H1 (cell line): ENCODE results near the gene EPHA8. TPM values are rescaled to one million over a fixed set of nuclear protein-coding genes. Genes with fewer than 3 reads are reported as not detected.

Source experiments
- CTCF ChIA-PET: fragments of 300-600 bp; sonication (Branson Sonifier 250); formaldehyde crosslinking; loops from one replicate; lab custom pipeline; 2021; ENCODE audit not compliant: partially characterized antibody; lab: Charles Lee
- POLR2A ChIA-PET: fragments of 300-600 bp; sonication (Branson Sonifier 250); formaldehyde crosslinking; loops from one replicate; lab custom pipeline; 2021; ENCODE audit warnings: inconsistent platforms; ENCODE audit not compliant: partially characterized antibody; lab: Charles Lee
- DNase-seq, 2 experiments: peaks; one replicate each; pipeline versions ENCODE4 v3.0.0 to v3.0.0-alpha.2; 2010 to 2022; ENCODE audit warnings: low spot score in 2 of 2, low read depth in 1 of 2, mixed read lengths in 1 of 2
- FAIRE-seq: peaks from 2 replicates; lab custom pipeline; 2011; peaks lifted over from hg19 to GRCh38; lab: Jason Lieb, UNC
- H2AFZ ChIP-seq: 2 replicates; pipeline ENCODE4 v1.8.1; 2012; ENCODE audit warnings: low read length, inconsistent platforms
- H2AK5ac ChIP-seq: 2 replicates; pipeline ENCODE4 v1.6.1; 2013; ENCODE audit warnings: low read depth, low read length
- H2BK120ac ChIP-seq: replicated peaks from 2 replicates; pipeline ENCODE3; 2013; ENCODE audit warnings: low read depth, low read length, inconsistent platforms
- H2BK12ac ChIP-seq: 2 replicates; pipeline ENCODE4 v1.6.1; 2013; ENCODE audit warnings: low read depth, low read length
- H2BK15ac ChIP-seq: 2 replicates; pipeline ENCODE4 v1.6.1; 2013; ENCODE audit warnings: low read length
- H2BK20ac ChIP-seq: 2 replicates; pipeline ENCODE4 v1.6.1; 2013; ENCODE audit warnings: low read length
- H2BK5ac ChIP-seq: 2 replicates; pipeline ENCODE4 v1.6.1; 2013; ENCODE audit warnings: low read depth, low read length
- H3K14ac ChIP-seq: 2 replicates; pipeline ENCODE4 v1.6.1; 2013; ENCODE audit warnings: inconsistent platforms; ENCODE audit not compliant: insufficient read length
- H3K18ac ChIP-seq: 2 replicates; pipeline ENCODE4 v1.6.1; 2013; ENCODE audit warnings: low read length; ENCODE audit errors: extremely low read depth
- H3K23ac ChIP-seq: 2 replicates; pipeline ENCODE4 v1.6.1; 2013; ENCODE audit warnings: inconsistent platforms; ENCODE audit not compliant: insufficient read length
- H3K23me2 ChIP-seq: 2 replicates; pipeline ENCODE4 v1.6.1; 2013; ENCODE audit warnings: low read depth, low read length
- H3K27ac ChIP-seq: 2 replicates; pipeline ENCODE4 v1.6.1; 2011; ENCODE audit warnings: low read depth, low read length, inconsistent platforms
- H3K27me3 ChIP-seq, 4 experiments: replicated peaks in 1 of 4; 1 replicate in 1 of 4; 2 replicates in 3 of 4; pipeline versions ENCODE4 v1.6.1 to v1.8.1; 2011 to 2013; ENCODE audit warnings: low read length in 3 of 4, mild to moderate bottlenecking in 3 of 4, inconsistent platforms in 2 of 4, mixed read lengths in 2 of 4, moderate library complexity in 1 of 4; ENCODE audit not compliant: control insufficient read depth in 3 of 4, insufficient read depth in 3 of 4; ENCODE audit errors: extremely low read depth in 1 of 4
- H3K36me3 ChIP-seq, 4 experiments: 2 replicates each; pipeline versions ENCODE4 v1.6.1 to v1.8.1; 2011 to 2013; ENCODE audit warnings: mild to moderate bottlenecking in 4 of 4, low read length in 3 of 4, moderate library complexity in 2 of 4, control low read depth in 1 of 4, inconsistent platforms in 1 of 4; ENCODE audit not compliant: insufficient read depth in 4 of 4, control insufficient read depth in 2 of 4
- H3K4ac ChIP-seq: replicated peaks from 2 replicates; pipeline ENCODE3; 2013; ENCODE audit warnings: low read length, low read depth, mixed read lengths, inconsistent platforms; ENCODE audit not compliant: insufficient read length
- H3K4me1 ChIP-seq, 4 experiments: replicated peaks in 1 of 4; 1 replicate in 1 of 4; 2 replicates in 3 of 4; pipeline versions ENCODE4 v1.6.1 to v1.8.1; 2011 to 2013; ENCODE audit warnings: low read length in 3 of 4, inconsistent platforms in 2 of 4, mixed read lengths in 1 of 4; ENCODE audit not compliant: insufficient read depth in 4 of 4, control insufficient read depth in 3 of 4
- H3K4me2 ChIP-seq, 2 experiments: 2 replicates each; pipeline versions ENCODE4 v1.6.1 to v1.8.1; 2011 to 2013; ENCODE audit warnings: low read depth in 2 of 2, low read length in 2 of 2, control low read depth in 1 of 2, inconsistent platforms in 1 of 2, mild to moderate bottlenecking in 1 of 2; ENCODE audit not compliant: insufficient read depth in 1 of 2
- H3K4me3 ChIP-seq, 4 experiments: fragments of 200-600, 300-600 bp in 1 of 4; sonication (generic), shearing (Covaris generic), sonication (Bioruptor Twin) in 1 of 4; 2 replicates each; pipeline versions ENCODE4 v1.5.1 to v1.8.1; 2011 to 2016; ENCODE audit warnings: low read length in 4 of 4, low read depth in 3 of 4, control low read depth in 2 of 4, inconsistent platforms in 2 of 4, mild to moderate bottlenecking in 2 of 4, mixed read lengths in 1 of 4, moderate library complexity in 1 of 4; ENCODE audit not compliant: insufficient read depth in 2 of 4; ENCODE audit errors: extremely low read depth in 1 of 4
- H3K56ac ChIP-seq: replicated peaks from 2 replicates; pipeline ENCODE3; 2013; ENCODE audit warnings: low read depth, mild to moderate bottlenecking, mixed read lengths, low read length, inconsistent platforms; ENCODE audit not compliant: insufficient read length
- H3K79me1 ChIP-seq: 2 replicates; pipeline ENCODE4 v1.6.1; 2013; ENCODE audit warnings: low read depth, low read length, control low read depth
- H3K79me2 ChIP-seq, 2 experiments: 2 replicates each; pipeline versions ENCODE4 v1.6.1 to v1.8.1; 2012 to 2013; ENCODE audit warnings: low read length in 2 of 2, mild to moderate bottlenecking in 2 of 2, inconsistent platforms in 1 of 2; ENCODE audit not compliant: insufficient read depth in 2 of 2, control insufficient read depth in 1 of 2
- H3K9ac ChIP-seq, 4 experiments: replicated peaks in 1 of 4; 1 replicate in 1 of 4; 2 replicates in 3 of 4; pipeline versions ENCODE4 v1.6.1 to v1.8.1; 2011 to 2013; ENCODE audit warnings: low read depth in 3 of 4, low read length in 3 of 4, control low read depth in 2 of 4, mild to moderate bottlenecking in 2 of 4, moderate library complexity in 2 of 4, inconsistent platforms in 1 of 4; ENCODE audit errors: extremely low read depth in 1 of 4
- H3K9me3 ChIP-seq, 2 experiments: 2 replicates each; pipeline versions ENCODE4 v1.6.1 to v1.8.1; 2012 to 2013; ENCODE audit warnings: mild to moderate bottlenecking in 2 of 2, moderate library complexity in 2 of 2, control low read depth in 1 of 2, inconsistent platforms in 1 of 2, low read depth in 1 of 2, low read length in 1 of 2, mixed read lengths in 1 of 2; ENCODE audit not compliant: insufficient read depth in 2 of 2
- H4K20me1 ChIP-seq, 2 experiments: replicated peaks in 1 of 2; 2 replicates each; pipeline versions ENCODE3 to v1.8.1; 2011 to 2013; ENCODE audit warnings: inconsistent platforms in 2 of 2, low read length in 2 of 2, mild to moderate bottlenecking in 1 of 2; ENCODE audit not compliant: insufficient read depth in 2 of 2, control insufficient read depth in 1 of 2
- H4K5ac ChIP-seq: 2 replicates; pipeline ENCODE4 v1.6.1; 2013; ENCODE audit warnings: low read length, low read depth, mixed read lengths, inconsistent platforms; ENCODE audit not compliant: insufficient read length
- H4K8ac ChIP-seq: 2 replicates; pipeline ENCODE4 v1.8.0; 2013; ENCODE audit warnings: mild to moderate bottlenecking, moderate library complexity, low read length, inconsistent platforms; ENCODE audit not compliant: insufficient read depth; ENCODE audit errors: extremely low read depth
- H4K91ac ChIP-seq: replicated peaks from 2 replicates; pipeline ENCODE3; 2013; ENCODE audit warnings: low read length, mixed read lengths, inconsistent platforms; ENCODE audit not compliant: insufficient read length
- KDM1A ChIP-seq: fragments of 200-600, 300-600 bp; sonication (generic); IDR thresholded peaks from 2 replicates; pipeline ENCODE4 v1.7.1; 2016; ENCODE audit warnings: mild to moderate bottlenecking, low read length, borderline replicate concordance
- WGBS, 2 experiments: shearing (Covaris generic) in 1 of 2; methylation state at CpG; one replicate each; pipeline versions ENCODE4 v1.1.6 to v1.1.7; 2013 to 2015; ENCODE audit warnings: low lambda C conversion rate in 2 of 2, mixed read lengths in 2 of 2, inconsistent platforms in 1 of 2, low coverage in 1 of 2, missing lambda C conversion rate in 1 of 2; ENCODE audit not compliant: insufficient replicate concordance in 2 of 2, insufficient coverage in 1 of 2, insufficient read length in 1 of 2; ENCODE audit errors: extremely low coverage in 1 of 2, missing lambda C conversion rate in 1 of 2; 5-methylcytosine and 5-hydroxymethylcytosine counted together
- polyA plus RNA-seq, 7 experiments: library from polyadenylated mRNA; depleted of rRNA in 3 of 7; stranded (reverse) in 5 of 7; unstranded in 2 of 7; fragments of >200 nt in 5 of 7; fragments of 200-250 nt in 2 of 7; gene quantifications; 1 replicate in 5 of 7; 2 replicates in 1 of 7; 4 replicates in 1 of 7; pipeline versions ENCODE4 v1.2.1 to v1.2.3, GENCODE V29; 2011 to 2013; ENCODE audit warnings: missing spikeins in 2 of 7, mixed read lengths in 2 of 7
- total RNA-seq: library from RNA; stranded (reverse); fragmentation: NEBNext Ultra II Directional; extraction: Animal tissue kit (Norgen Biotek cat#: 25700); gene quantifications from 2 replicates; pipeline ENCODE4 v1.2.1, GENCODE V29; 2021

Gene EPHA8
- total and polyA plus RNA-seq, 2 of the 8 experiments (the other 6 are each of a cell fraction or from before 2014, with no cell fraction given), result 4.0 to 8.4 TPM

DNA sequence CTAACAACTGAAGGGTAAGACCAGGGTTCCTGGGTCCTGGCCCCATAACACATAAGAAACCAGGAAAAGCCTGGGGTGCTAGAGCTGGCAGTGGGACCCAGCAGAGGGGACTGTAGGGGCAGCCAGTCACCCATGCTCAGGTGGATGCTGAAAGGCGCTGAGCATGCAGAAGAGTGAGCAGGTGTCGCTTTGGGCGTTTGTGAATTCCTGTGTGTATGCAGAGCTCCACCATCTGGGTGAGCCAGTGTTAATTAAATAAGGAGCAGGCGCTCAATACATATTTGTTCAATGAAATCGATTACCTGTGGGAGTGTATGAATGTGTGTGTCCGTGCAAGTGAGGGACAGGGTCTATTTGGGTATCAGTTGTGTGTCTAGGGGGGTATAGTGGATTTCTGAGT lies 73.6 kb downstream of the EPHA8 start:
- DNase-seq (no peak), FAIRE-seq (no peak)
- H2BK12ac ChIP-seq, result no peak overlapping the region
- H3K36me3 ChIP-seq, result no peaks in the 10 kb centered on the region
- H3K23me2 ChIP-seq, result no peaks in the 10 kb centered on the region
- H3K27ac ChIP-seq, result no peak overlapping the region
- no peak overlapping the region for H3K56ac ChIP-seq
- ChIA-PET CTCF (interaction anchor here (0.5 to 2.3 kb wide), 3 partner anchors 11 to 94 kb away, joined by 3 to 7 read pairs (median 3); no protein-coding TSS in a partner anchor), POLR2A (interaction anchor here (1.5 kb wide), 1 partner anchor 110 kb away, joined by 4 read pairs; no protein-coding TSS in a partner anchor)
- H3K9ac ChIP-seq, result no peak overlapping the region
- no peak overlapping the region for H2BK120ac ChIP-seq
- peaks cover 6 to 8% of the 10 kb centered on the region in 2 experiments; a peak in 2 of 4 replicates for H3K9me3 ChIP-seq
- H2AFZ ChIP-seq, result no peak overlapping the region
- H3K14ac ChIP-seq, result no peak overlapping the region
- no peaks in the 10 kb centered on the region for H3K79me1 ChIP-seq
- no peak overlapping the region for H3K4ac ChIP-seq
- H2BK5ac ChIP-seq, result no peak overlapping the region
- H4K91ac ChIP-seq, result peak overlapping the region; percentile 32
- H3K18ac ChIP-seq, result no peak overlapping the region
- H3K23ac ChIP-seq, result no peak overlapping the region
- no peak for TF ChIP-seq KDM1A
- H3K4me1 ChIP-seq, result peaks cover 0 to 6% (median 4%) of the 10 kb centered on the region in 4 experiments; a peak in 4 of 7 replicates
- no peaks in the 10 kb centered on the region for H4K20me1 ChIP-seq
- H4K8ac ChIP-seq, result no peak overlapping the region
- no peak overlapping the region for H2BK20ac ChIP-seq
- WGBS, 2 experiments, result 87% methylated on average over 6 of the region's 6 CpGs; no CpG with 5 or more reads in 1 of the 2 experiments
- no peak overlapping the region for H3K4me2 ChIP-seq
- H4K5ac ChIP-seq, result no peak overlapping the region
- H2AK5ac ChIP-seq, result no peak overlapping the region
- no peaks in the 10 kb centered on the region for H3K79me2 ChIP-seq
- H2BK15ac ChIP-seq, result no peak overlapping the region
- H3K4me3 ChIP-seq, result no peak overlapping the region; a peak in 1 of 8 replicates
- H3K27me3 ChIP-seq, result no peaks in the 10 kb centered on the region
